HG02642 (cell line): ENCODE data around the gene PSMB1.
"Not testable (repeated sequence)": the region's sequence is repeated elsewhere in the genome, so short reads cannot be mapped to it uniquely, and the experiment has no call there.

ENCODE experiments used
- ATAC-seq: cut with Tn5 transposase; IDR thresholded peaks from one replicate; pipeline ENCODE4 v1.9.1; 2021; ENCODE audit warnings: mild to moderate bottlenecking; ENCODE audit not compliant: unreplicated experiment, poor library complexity

Gene PSMB1

GRCh38 chr6:170506446-170506845 lies 46.7 kb downstream of the PSMB1 start:
- no peak for ATAC-seq

GRCh38 chr6:170505306-170505705 lies 47.8 kb downstream of the PSMB1 start:
- no peak for ATAC-seq

- ATAC-seq, result no peak
These were observed 48.6 kb downstream of the PSMB1 start for GRCh38 chr6:170504479-170504878.

- no peak for ATAC-seq
These were observed 49.7 kb downstream of the PSMB1 start for GRCh38 chr6:170503414-170503761.

- ATAC-seq, result not testable (repeated sequence)
These were observed 50.2 kb downstream of the PSMB1 start for GRCh38 chr6:170502733-170503413.

- ATAC-seq, result not testable (repeated sequence)
These were observed 50.8 kb downstream of the PSMB1 start for GRCh38 chr6:170502268-170502667.

- ATAC-seq, result no peak
These were observed 52.0 kb downstream of the PSMB1 start for GRCh38 chr6:170500955-170501590.

GRCh38 chr6:170497841-170498301 lies 55.2 kb downstream of the PSMB1 start:
- ATAC-seq, result no peak

GRCh38 chr6:170493354-170493753 lies 59.8 kb downstream of the PSMB1 start:
- no peak for ATAC-seq

- ATAC-seq, result no peak
These were observed 62.8 kb downstream of the PSMB1 start for GRCh38 chr6:170490259-170490658.

- no peak for ATAC-seq
These were observed 63.3 kb downstream of the PSMB1 start for GRCh38 chr6:170489836-170490235.

- ATAC-seq, result no peak
These were observed 65.3 kb downstream of the PSMB1 start for GRCh38 chr6:170487707-170488329.

- no peak for ATAC-seq
These were observed 67.9 kb downstream of the PSMB1 start for GRCh38 chr6:170485159-170485558.
